ENCODE results near the gene CD79A.

The CD79A gene

DNA sequence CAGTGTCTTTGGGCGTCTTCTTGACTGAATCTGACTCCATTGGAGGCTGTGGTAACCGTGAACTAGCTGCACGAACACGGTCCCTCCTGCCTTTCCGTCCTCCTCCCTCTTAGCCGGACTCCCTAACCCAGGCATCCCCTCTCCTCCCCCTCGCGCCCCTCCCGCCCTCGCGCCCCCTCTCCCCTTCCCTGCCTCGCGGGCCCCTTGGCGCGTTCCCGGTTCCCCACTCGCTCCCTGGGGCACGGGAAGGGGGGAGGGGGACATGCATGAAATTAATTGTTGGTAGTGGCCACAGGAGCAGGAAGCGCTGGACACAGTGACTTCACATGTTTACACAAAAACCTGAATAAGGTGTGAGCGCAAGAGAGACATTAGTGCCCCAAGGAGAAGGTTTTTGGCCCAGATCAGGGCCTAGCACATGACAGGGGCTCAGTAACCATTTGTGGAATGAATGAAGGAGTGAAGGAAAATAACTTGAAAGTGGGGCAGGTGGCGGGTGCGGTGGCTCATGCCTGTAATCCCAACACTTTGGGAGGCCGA, 32.0 kb upstream of the CD79A start:
- in situ Hi-C loops (cut with HindIII; ENCODE audit: low sequenced_read_pairs): no loop called here
- TF ChIP-seq, protein P1, sequence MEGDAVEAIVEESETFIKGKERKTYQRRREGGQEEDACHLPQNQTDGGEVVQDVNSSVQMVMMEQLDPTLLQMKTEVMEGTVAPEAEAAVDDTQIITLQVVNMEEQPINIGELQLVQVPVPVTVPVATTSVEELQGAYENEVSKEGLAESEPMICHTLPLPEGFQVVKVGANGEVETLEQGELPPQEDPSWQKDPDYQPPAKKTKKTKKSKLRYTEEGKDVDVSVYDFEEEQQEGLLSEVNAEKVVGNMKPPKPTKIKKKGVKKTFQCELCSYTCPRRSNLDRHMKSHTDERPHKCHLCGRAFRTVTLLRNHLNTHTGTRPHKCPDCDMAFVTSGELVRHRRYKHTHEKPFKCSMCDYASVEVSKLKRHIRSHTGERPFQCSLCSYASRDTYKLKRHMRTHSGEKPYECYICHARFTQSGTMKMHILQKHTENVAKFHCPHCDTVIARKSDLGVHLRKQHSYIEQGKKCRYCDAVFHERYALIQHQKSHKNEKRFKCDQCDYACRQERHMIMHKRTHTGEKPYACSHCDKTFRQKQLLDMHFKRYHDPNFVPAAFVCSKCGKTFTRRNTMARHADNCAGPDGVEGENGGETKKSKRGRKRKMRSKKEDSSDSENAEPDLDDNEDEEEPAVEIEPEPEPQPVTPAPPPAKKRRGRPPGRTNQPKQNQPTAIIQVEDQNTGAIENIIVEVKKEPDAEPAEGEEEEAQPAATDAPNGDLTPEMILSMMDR (IDR thresholded peaks at IDR 0.05; ENCODE audit: low read depth, low read length, missing control alignments): no peak
- H3K4me3 ChIP-seq (ENCODE audit: low read depth, low read length): no peak overlapping the region
- no peak for DNase-seq (ENCODE audit: low read depth)

- DNase-seq (ENCODE audit: low read depth): no peak
- H3K4me3 ChIP-seq (ENCODE audit: low read depth, low read length): no peak overlapping the region
- in situ Hi-C loops (cut with HindIII; ENCODE audit: low sequenced_read_pairs): no loop called here
- TF ChIP-seq, protein P1 (IDR thresholded peaks at IDR 0.05; ENCODE audit: low read depth, low read length, missing control alignments): no peak
Measured at GRCh38 chr19:41847351-41848105, 29.6 kb upstream of the CD79A start.

DNA sequence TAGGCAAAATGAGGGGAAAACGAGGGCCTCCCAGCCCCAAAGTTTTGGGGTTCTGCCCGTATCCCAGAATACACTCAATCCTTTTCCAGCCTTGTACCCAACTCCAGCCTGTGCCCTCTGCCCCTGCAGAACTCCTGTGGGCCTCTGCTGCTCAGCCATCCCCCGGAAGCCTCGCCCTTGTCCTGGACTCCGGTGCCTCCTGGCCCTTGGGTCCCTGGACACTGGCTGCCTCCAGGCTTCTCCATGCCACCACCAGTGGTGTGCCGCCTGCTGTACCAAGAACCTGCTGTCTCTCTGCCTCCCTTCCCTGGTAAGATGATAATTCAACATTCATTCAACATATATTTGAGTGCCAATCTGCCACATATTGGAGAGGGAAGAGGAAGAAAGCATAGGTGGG, 28.4 kb upstream of the CD79A start:
- TF ChIP-seq, protein P1 (IDR thresholded peaks at IDR 0.05; ENCODE audit: low read depth, low read length, missing control alignments): no peak
- in situ Hi-C loops (cut with HindIII; ENCODE audit: low sequenced_read_pairs): no loop called here
- DNase-seq (ENCODE audit: low read depth): no peak
- no peak overlapping the region for H3K4me3 ChIP-seq (ENCODE audit: low read depth, low read length)

DNA sequence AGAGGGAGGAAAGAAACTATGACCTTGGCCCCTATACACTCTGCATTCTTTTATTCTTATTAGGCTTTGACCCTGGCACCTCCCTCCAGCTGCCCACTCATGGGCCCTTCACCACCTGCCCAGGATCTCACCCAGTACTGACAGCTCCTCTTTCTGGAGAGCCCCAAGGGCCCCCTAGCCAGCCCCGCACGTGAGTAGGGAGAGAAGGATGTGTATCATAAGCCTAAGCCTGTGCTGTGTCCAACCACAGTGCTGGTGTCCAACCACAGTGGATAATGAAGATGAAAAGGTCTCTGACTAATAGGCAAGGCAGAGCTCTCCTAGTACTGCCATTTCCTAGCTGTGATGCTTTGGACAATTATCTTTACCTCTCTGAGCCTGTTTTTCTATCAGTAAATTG, 28.0 kb upstream of the CD79A start:
- TF ChIP-seq, protein P1 (IDR thresholded peaks at IDR 0.05; ENCODE audit: low read depth, low read length, missing control alignments): no peak
- no peak for DNase-seq (ENCODE audit: low read depth)
- no peak overlapping the region for H3K4me3 ChIP-seq (ENCODE audit: low read depth, low read length)
- in situ Hi-C loops (cut with HindIII; ENCODE audit: low sequenced_read_pairs): no loop called here

GRCh38 chr19:41850381-41850780, 26.7 kb upstream of the CD79A start:
- TF ChIP-seq, protein P1 (IDR thresholded peaks at IDR 0.05; ENCODE audit: low read depth, low read length, missing control alignments): no peak
- in situ Hi-C loops (cut with HindIII; ENCODE audit: low sequenced_read_pairs): no loop called here
- DNase-seq (ENCODE audit: low read depth): no peak
- no peak overlapping the region for H3K4me3 ChIP-seq (ENCODE audit: low read depth, low read length)

DNA sequence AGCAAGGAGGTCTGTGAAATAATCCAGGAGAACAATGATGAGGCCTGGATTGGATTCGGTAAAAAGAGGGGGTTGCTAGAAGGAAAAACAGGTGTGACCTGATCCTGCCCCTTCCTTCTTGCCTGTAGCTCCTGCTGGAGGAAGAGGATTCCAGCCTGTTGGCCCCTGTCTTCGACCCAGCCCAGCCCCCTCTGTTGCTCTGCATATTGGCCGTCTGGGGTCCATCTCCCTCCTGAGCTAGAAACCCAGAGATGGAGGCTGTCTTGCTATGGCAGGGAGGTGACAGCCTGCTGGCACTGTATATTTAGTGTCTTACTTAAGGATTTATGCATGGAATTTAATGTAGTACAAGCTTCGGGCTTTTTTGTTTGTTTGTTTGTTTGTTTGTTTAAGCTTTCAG, 25.6 kb upstream of the CD79A start:
- TF ChIP-seq, protein P1 (IDR thresholded peaks at IDR 0.05; ENCODE audit: low read depth, low read length, missing control alignments): no peak
- in situ Hi-C loops (cut with HindIII; ENCODE audit: low sequenced_read_pairs): no loop called here
- no peak overlapping the region for H3K4me3 ChIP-seq (ENCODE audit: low read depth, low read length)
- DNase-seq (ENCODE audit: low read depth): no peak

Data from astrocyte of the cerebellum (primary cell).